Erythroblast (primary cell): ENCODE results near the gene OR6S1.

Experiments used
- GATA1 ChIP-seq: IDR thresholded peaks from 2 replicates; pipeline ENCODE4 v1.6.1; 2011; ENCODE audit warnings: low read depth, mild to moderate bottlenecking, control low read depth, low read length, moderate library complexity
- POLR2A ChIP-seq: IDR thresholded peaks from 2 replicates; pipeline ENCODE4 v1.6.1; 2011; ENCODE audit warnings: mild to moderate bottlenecking, low read length

DNA sequence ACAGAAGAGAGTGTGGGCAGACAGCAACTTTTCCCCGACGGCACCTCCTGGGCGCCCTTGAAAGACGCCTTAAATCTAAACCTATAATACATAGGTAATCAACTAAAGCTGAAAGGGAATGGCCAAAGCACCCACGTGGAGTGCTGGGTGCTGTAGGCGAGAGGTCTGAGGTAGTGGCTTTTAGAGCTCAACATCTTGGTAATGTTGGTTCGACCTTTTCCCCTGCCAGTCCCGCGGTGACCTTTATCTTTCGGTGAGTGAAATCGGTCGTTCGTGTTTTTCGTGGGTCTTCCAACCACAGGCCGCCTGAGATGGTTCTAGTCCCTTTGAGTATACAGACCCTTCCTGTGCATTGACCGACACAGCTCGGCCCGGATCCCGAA is 9.1 kb downstream of the OR6S1 start:
- no peak for TF ChIP-seq POLR2A
- no peak for TF ChIP-seq GATA1
